Spleen (tissue), 11 donors: ENCODE data around the gene PDCD1LG2. TPM values are rescaled to one million over a fixed set of nuclear protein-coding genes. Genes with fewer than 3 reads are reported as not detected.

Source experiments
- DNase-seq: peaks from one replicate; pipeline ENCODE4 v3.0.0-alpha.2; 2020
- H3K27ac ChIP-seq, 8 donors: fragments of 200-600 bp; sonication (generic) in 7 of 8; 1 replicate in 4 of 8; 2 replicates in 4 of 8; pipeline versions ENCODE4 v1.5.0 to v1.8.0; 2016 to 2021; ENCODE audit warnings: inconsistent platforms in 4 of 8, mild to moderate bottlenecking in 4 of 8, moderate library complexity in 1 of 8
- H3K27me3 ChIP-seq, 7 donors: fragments of 200-600 bp; sonication (generic) in 6 of 7; replicated peaks in 1 of 7; 1 replicate in 4 of 7; 2 replicates in 3 of 7; pipeline versions ENCODE4 v1.5.0 to v1.8.0; 2016 to 2021; ENCODE audit warnings: inconsistent platforms in 3 of 7, mild to moderate bottlenecking in 1 of 7
- H3K36me3 ChIP-seq, 6 donors: fragments of 200-600 bp; sonication (generic) in 5 of 6; 1 replicate in 4 of 6; 2 replicates in 2 of 6; pipeline versions ENCODE4 v1.5.0 to v1.8.0; 2016 to 2021; ENCODE audit warnings: inconsistent platforms in 2 of 6
- H3K4me1 ChIP-seq, 6 donors: fragments of 200-600 bp; sonication (generic) in 5 of 6; 1 replicate in 3 of 6; 2 replicates in 3 of 6; pipeline versions ENCODE4 v1.5.0 to v1.8.0; 2016 to 2021; ENCODE audit warnings: inconsistent platforms in 3 of 6
- H3K4me3 ChIP-seq, 8 donors: fragments of 200-600 bp; sonication (generic) in 7 of 8; 1 replicate in 4 of 8; 2 replicates in 4 of 8; pipeline versions ENCODE4 v1.5.0 to v1.8.0; 2016 to 2021; ENCODE audit warnings: inconsistent platforms in 4 of 8, mild to moderate bottlenecking in 4 of 8, moderate library complexity in 2 of 8
- H3K9me3 ChIP-seq, 8 donors: fragments of 200-600 bp; sonication (generic) in 7 of 8; 1 replicate in 4 of 8; 2 replicates in 4 of 8; pipeline versions ENCODE4 v1.5.0 to v1.8.0; 2016 to 2021; ENCODE audit warnings: inconsistent platforms in 4 of 8
- POLR2A ChIP-seq, 3 donors: fragments of 450-650 bp; IDR thresholded peaks; one replicate each; pipeline ENCODE4 v1.5.1; 2017; ENCODE audit warnings: antibody characterized with exemption in 3 of 3, mild to moderate bottlenecking in 1 of 3
- POLR2AphosphoS5 ChIP-seq, 3 donors: sonication (generic); formaldehyde crosslinking; IDR thresholded peaks; one replicate each; pipeline ENCODE4 v1.5.1; 2017; ENCODE audit warnings: antibody characterized with exemption in 3 of 3
- WGBS, 5 donors: extraction: QIAGEN DNeasy Blood & Tissue Kit in 3 of 5; methylation state at CpG; one replicate each; pipeline versions ENCODE4 v1.1.5 to v1.1.7; 2013 to 2018; 5-methylcytosine and 5-hydroxymethylcytosine counted together
- intact Hi-C: fragments of 100-400 bp; cut with DNase I; formaldehyde crosslinking; loops from one replicate; pipeline ENCODE4 v1.15.0; 2023; ENCODE audit warnings: low total_unique reads
- polyA plus RNA-seq, 3 donors: library from polyadenylated mRNA; stranded (reverse); fragments of 200-250 nt; gene quantifications; one replicate each; pipeline ENCODE4 v1.2.1, GENCODE V29; 2013
- total RNA-seq, 7 donors: library from RNA; depleted of rRNA in 3 of 7; stranded (reverse); fragments of >200 nt in 3 of 7; fragmentation: NEBNext Ultra II Directional in 4 of 7; extraction: Animal tissue kit (Norgen Biotek cat#: 25700) in 4 of 7; gene quantifications; one replicate each; pipeline versions ENCODE4 v1.1.0 to v1.2.1, GENCODE V29; 2016 to 2021
- TF ChIP-seq, protein P1 (sequence below), 11 experiments: fragments of 200-600 bp in 7 of 11; fragments of 450-650 bp in 4 of 11; sonication (generic) in 4 of 11; IDR thresholded peaks in 8 of 11; conservative IDR thresholded peaks in 3 of 11; 1 replicate in 7 of 11; 2 replicates in 4 of 11; pipeline versions ENCODE4 v1.4.0 to v1.8.0; 2016 to 2021; ENCODE audit warnings: antibody characterized with exemption in 11 of 11, inconsistent platforms in 4 of 11, mild to moderate bottlenecking in 1 of 11
- donor health status: healthy with polysubstance abuse.
- donor health status: DM: no; HTN: no; CAD: no; lungs with moderate emphysema.
- donor health status: DM: no; HTN: no; CAD: no.
- donor health status: Bipolar disorder and iron deficiency.
- donor health status: healthy.
- donor health status: DM: no; HTN: no; CAD: no.
- donor health status: DM: yes; HTN: yes; CAD: no.

PDCD1LG2 gene
- total and polyA plus RNA-seq, 10 donors, result 2.0 to 29.3 (median 17.4) TPM

DNA sequence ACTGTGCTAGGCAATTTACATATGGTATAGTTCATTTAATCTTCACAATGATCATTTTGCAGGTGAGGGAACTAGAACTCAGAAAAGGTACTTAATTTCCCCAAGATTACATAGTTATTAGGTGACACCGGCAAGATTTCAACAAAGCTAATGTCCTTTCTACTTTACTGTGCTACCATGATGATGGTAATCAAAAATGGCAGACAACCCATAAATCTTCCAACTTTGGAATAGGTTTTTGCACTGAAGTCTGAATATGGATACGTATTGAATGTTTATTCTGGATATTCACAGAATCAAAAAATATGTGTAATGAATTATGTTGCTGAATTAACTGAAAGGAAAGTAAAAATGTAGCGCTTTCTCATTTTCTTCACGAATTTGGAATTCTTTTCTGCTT, 13.8 kb downstream of the PDCD1LG2 start:
- 94 to 98% (median 97%) methylated on average over 4 of the region's 4 CpGs for WGBS, 5 donors
- intact Hi-C loops, result no loop called here
- DNase-seq, result no peak
- Histone ChIP-seq H3K27ac (no peak overlapping the region), H3K4me1 (peaks cover 0 to 2% (median 0%) of the 10 kb centered on the region in 6 donors), H3K27me3 (no peaks in the 10 kb centered on the region), H3K9me3 (no peaks in the 10 kb centered on the region), H3K36me3 (peaks cover 0 to 23% (median 1%) of the 10 kb centered on the region in 6 donors), H3K4me3 (no peak overlapping the region)
- no peak for TF ChIP-seq POLR2A (IDR thresholded peaks at IDR 0.05)
- TF ChIP-seq, protein P1, sequence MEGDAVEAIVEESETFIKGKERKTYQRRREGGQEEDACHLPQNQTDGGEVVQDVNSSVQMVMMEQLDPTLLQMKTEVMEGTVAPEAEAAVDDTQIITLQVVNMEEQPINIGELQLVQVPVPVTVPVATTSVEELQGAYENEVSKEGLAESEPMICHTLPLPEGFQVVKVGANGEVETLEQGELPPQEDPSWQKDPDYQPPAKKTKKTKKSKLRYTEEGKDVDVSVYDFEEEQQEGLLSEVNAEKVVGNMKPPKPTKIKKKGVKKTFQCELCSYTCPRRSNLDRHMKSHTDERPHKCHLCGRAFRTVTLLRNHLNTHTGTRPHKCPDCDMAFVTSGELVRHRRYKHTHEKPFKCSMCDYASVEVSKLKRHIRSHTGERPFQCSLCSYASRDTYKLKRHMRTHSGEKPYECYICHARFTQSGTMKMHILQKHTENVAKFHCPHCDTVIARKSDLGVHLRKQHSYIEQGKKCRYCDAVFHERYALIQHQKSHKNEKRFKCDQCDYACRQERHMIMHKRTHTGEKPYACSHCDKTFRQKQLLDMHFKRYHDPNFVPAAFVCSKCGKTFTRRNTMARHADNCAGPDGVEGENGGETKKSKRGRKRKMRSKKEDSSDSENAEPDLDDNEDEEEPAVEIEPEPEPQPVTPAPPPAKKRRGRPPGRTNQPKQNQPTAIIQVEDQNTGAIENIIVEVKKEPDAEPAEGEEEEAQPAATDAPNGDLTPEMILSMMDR (IDR thresholded peaks at IDR 0.05 in 8 of 11, conservative IDR thresholded peaks at IDR 0.05 in 3 of 11), result no peak

DNA sequence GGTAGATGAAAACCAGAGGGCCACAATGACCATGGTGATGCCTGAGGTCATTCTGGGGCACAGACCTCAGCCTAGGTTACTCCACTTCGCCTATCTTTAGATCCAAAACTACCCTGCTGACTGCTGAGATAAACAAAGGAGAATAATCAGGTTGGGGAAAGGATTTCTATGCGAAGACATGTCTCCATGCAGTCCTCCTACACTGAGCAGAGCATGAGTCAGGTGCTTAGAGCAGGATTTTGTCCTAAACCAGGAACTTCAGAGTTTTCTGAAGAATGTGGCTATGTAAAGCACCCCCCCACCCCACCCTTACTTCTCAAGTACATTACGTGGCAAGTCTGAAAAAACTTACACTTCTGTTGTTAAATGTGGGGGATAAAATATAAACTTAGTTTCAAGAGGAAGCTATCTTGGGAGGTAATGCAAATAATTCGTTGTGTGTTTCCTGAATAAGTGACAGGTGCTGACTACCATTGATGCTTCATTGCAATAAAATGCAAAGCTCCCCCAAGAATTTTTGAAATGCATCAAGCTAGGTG, 19.4 kb downstream of the PDCD1LG2 start:
- Histone ChIP-seq H3K9me3 (no peaks in the 10 kb centered on the region), H3K4me1 (peaks cover 15 to 54% (median 41%) of the 10 kb centered on the region in 6 donors), H3K27me3 (no peaks in the 10 kb centered on the region), H3K27ac (no peak overlapping the region), H3K36me3 (peaks cover 0 to 5% (median 0%) of the 10 kb centered on the region in 6 donors), H3K4me3 (no peak overlapping the region)
- no peak for TF ChIP-seq POLR2AphosphoS5 (IDR thresholded peaks at IDR 0.05)
- no peak for TF ChIP-seq POLR2A (IDR thresholded peaks at IDR 0.05)
- TF ChIP-seq, protein P1 (IDR thresholded peaks at IDR 0.05 in 8 of 11, conservative IDR thresholded peaks at IDR 0.05 in 3 of 11), result no peak
- intact Hi-C loops, result no loop called here
- 40 to 60% (median 51%) methylated on average over 4 of the region's 4 CpGs for WGBS, 5 donors
- DNase-seq, result no peak

DNA sequence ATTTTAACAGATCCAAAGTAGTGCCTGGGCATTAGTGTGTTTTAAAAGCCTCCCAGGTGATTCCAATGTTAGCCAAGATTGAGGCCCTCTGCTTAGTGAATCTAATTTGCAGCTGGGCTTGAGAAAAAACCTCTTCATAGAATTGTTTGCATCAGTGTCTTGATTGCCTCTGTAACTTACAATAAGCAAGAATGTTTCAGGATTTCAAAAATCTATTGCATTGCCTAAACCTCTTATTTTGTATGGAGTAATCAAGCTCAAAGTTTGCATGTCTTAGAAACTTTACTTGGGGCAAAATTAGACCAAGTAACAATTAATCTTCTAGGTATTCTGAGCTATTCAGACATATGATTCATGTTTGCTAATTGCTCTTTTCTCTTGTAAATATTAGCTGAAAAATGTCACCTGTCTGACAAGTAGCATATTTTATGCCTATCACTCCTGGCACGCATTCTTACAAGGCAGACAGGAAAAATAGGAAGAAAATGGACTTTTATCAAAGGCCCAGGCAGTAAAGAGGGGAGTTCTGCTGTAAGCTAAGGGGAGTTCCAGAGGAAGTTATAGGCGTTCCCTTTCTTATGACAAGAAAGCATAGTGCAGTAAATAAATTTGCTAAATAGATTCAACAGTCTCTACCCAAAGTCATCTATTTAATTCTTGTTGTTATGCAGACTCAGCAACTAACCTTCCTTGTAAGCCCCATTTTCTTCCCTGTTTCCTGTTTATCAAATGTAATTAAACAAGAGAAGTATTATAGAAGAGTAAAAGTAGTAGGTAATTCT, 21.0 kb downstream of the PDCD1LG2 start:
- peaks cover 15 to 58% (median 42%) of the 10 kb centered on the region in 6 donors for H3K4me1 ChIP-seq
- TF ChIP-seq POLR2AphosphoS5 (IDR thresholded peaks at IDR 0.05) (no peak), POLR2A (IDR thresholded peaks at IDR 0.05) (no peak)
- TF ChIP-seq, protein P1 (IDR thresholded peaks at IDR 0.05 in 8 of 11, conservative IDR thresholded peaks at IDR 0.05 in 3 of 11), result no peak
- no peaks in the 10 kb centered on the region for H3K9me3 ChIP-seq
- peak overlapping the region in 7 of 8 donors; percentile 11 to 60 (median 36) for H3K27ac ChIP-seq
- no peak for DNase-seq
- no peak overlapping the region for H3K4me3 ChIP-seq
- no peaks in the 10 kb centered on the region for H3K27me3 ChIP-seq
- peaks cover 0 to 17% (median 0%) of the 10 kb centered on the region in 6 donors for H3K36me3 ChIP-seq
- WGBS, 5 donors, result 8 to 21% (median 11%) methylated on average over 2 of the region's 2 CpGs
- intact Hi-C loops, result no loop called here

DNA sequence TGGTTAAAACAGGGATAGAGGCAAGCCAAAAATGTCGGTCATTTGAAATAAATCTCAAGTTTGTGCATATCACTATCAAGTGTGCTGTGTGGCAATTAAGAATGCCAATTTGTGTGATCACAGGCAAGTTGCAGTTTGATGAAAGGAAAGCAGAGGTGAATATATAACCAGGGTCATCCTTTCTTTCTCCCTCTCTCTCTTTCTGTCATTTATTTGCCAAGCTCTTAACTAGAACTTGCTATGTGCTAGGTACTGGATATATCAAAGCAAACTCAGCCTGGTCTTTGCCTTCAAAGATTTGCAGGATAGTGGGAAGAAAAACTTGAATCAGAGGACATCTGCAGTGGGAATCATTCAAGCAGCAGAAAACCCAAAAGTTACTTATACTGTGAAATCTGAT, 22.0 kb downstream of the PDCD1LG2 start:
- Histone ChIP-seq H3K36me3 (peaks cover 0 to 20% (median 0%) of the 10 kb centered on the region in 6 donors), H3K27me3 (no peaks in the 10 kb centered on the region), H3K4me3 (no peak overlapping the region), H3K9me3 (no peaks in the 10 kb centered on the region), H3K4me1 (peaks cover 15 to 67% (median 50%) of the 10 kb centered on the region in 6 donors), H3K27ac (peak overlapping the region in 5 of 8 donors; percentile 11 to 60 (median 36))
- intact Hi-C loops, result no loop called here
- DNase-seq, result no peak
- TF ChIP-seq POLR2AphosphoS5 (IDR thresholded peaks at IDR 0.05), result no peak
- TF ChIP-seq, protein P1 (IDR thresholded peaks at IDR 0.05 in 8 of 11, conservative IDR thresholded peaks at IDR 0.05 in 3 of 11), result no peak
- TF ChIP-seq POLR2A (IDR thresholded peaks at IDR 0.05), result no peak
- 84 to 97% (median 93%) methylated on average over 1 of the region's 1 CpG for WGBS, 5 donors
